ENCODE data around the gene GRID2IP.

The GRID2IP gene

DNA sequence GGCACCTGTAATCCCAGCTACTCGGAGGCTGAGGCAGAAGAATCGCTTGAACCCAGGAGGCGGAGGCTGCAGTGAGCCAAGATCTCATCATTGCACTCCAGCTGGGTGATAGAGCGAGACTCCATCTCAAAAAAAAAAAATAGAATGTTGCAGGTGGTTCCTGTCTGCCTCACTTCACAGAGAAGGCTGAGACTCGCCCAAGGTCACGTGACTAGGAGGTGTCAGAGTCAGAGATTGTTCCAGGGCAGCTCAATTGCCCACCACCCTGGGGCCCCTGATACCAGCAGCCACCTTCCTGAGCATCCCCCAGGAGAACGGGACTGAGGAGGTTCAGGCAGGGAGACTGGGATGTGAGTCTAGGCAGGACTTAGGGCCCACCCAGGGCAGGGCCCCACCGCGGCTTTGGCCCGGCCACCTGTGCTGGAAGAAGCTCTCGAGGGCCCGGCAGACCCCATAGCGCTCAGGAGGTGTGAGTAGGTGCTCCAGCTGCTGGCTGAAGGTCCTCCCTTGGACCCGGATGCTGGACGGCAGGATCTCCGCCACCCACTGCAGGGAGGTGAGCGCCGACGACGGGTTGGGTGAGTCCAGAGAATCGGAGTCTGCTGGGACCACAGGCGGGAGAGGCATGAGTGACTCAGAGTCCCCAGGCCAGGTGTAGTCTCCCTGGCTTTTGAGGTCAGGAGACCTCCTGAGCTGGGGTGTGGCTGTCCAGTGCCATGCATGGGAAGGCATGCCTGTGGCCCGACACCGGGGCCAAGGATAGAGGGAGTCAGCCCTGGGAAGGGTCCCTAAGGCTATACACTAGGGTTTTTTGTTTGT is 30.9 kb downstream of the GRID2IP start:
- DNase-seq (ENCODE audit: low read depth in 2 of 2) = no peak

DNA sequence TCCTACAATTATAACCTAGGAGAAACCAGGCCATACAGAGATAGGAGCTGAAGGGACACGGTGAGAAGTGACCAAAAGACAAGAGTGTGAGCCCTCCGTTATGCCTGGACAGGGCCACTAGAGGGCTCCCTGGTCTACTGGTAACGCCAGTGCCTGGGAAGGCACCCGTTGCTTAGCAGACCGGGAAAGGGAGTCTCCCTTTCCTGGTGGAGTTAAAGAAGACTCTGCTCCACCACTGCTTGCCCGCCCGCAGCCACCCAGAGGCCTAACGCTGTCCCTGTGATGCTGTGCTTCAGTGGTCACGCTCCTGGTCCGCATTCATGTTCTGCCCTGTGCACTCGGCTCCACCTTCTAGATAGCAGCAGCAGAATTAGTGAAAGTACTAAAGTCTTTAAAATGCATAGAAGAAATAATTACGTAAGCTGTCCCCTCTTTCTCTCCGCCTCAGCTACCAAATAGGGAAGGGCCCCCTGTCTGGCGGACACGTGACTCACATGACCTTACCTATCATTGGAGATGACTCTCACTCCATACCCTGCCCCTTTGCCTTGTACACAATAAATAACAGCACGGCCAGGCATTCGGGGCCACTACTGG is 34.8 kb downstream of the GRID2IP start:
- peak; percentile 56 to 58 for DNase-seq (ENCODE audit: low read depth in 2 of 2)

- DNase-seq (ENCODE audit: low read depth in 2 of 2) = no peak
Measured at GRCh38 chr7:6513541-6513940, 37.7 kb downstream of the GRID2IP start.

DNA sequence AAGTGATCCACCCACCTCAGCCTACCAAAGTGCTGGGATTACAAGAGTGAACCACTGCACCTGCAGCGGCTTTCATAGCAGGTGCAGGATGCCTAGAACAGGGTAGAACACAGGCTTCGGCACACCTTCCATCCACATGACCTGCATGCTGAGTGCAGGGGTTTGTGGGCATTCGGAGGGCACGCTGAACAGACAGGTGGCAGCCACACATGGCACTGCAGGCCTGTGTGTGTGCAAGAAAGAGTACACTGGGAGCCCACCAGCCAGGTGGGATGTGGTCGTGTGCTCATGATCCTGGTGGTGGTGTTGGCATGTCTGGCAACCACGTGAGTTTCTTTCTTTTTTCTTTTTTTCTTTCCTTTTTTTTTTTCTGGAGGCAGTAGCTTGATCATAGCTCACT is 38.4 kb downstream of the GRID2IP start:
- no peak for DNase-seq (ENCODE audit: low read depth in 2 of 2)

GRCh38 chr7:6510476-6511133 is 40.7 kb downstream of the GRID2IP start:
- DNase-seq (ENCODE audit: low read depth in 2 of 2) = no peak

DNA sequence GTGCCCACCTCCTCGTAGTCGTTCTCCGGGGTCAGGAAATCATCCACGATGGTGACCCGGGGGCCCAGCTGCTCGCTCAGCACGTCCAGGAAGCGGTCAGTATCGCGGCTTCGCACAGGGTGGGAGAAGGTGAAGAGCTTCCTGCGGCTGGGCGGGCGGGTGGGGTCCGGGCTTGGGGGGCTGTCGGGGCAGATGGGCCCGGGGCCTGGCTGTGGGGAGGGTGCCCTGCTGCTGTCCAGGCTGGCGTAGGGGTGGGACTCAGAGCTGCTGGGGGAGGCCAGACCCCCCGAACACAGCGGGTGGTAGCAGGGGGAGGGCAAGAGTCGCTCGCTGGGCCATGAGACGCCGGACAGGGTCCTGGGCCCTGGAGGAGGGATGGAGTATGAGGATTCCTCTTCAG is 42.3 kb downstream of the GRID2IP start:
- DNase-seq (ENCODE audit: low read depth in 2 of 2) = no peak

- no peak for DNase-seq (ENCODE audit: low read depth in 2 of 2)
Measured at GRCh38 chr7:6508539-6508938, 42.7 kb downstream of the GRID2IP start.

- DNase-seq (ENCODE audit: low read depth in 2 of 2) = no peak
Measured at GRCh38 chr7:6507906-6508305, 43.4 kb downstream of the GRID2IP start.

GRCh38 chr7:6505685-6506559 is 45.3 kb downstream of the GRID2IP start:
- DNase-seq (ENCODE audit: low read depth in 2 of 2) = no peak

- DNase-seq (ENCODE audit: low read depth in 2 of 2) = no peak
Measured at GRCh38 chr7:6504996-6505395, 46.3 kb downstream of the GRID2IP start.

DNA sequence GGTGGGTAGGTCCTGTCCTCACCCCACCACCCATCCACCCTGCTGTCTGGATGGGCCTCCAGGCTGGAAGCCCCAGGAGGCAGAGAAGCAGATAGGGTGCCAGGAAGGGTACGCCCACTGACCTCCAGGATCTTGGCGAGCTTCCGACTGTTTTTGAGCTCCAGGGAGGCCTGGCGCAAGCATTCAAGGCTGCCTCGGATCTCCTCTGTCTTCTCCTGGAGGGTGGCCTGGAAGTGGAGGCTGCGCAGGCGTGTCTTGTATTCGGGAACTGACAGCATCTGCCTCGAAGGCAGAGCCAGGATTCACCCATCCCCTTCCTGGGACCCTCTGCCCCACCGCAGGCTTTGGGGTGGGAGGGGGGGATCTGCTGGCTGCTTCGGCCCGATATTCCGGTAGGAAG is 48.4 kb downstream of the GRID2IP start:
- DNase-seq (ENCODE audit: low read depth in 2 of 2) = no peak

- DNase-seq (ENCODE audit: low read depth in 2 of 2) = no peak
Measured at GRCh38 chr7:6501586-6502564, 49.4 kb downstream of the GRID2IP start.

GRCh38 chr7:6500691-6501090 is 50.6 kb downstream of the GRID2IP start:
- DNase-seq (ENCODE audit: low read depth in 2 of 2) = no peak

- no peak for DNase-seq (ENCODE audit: low read depth in 2 of 2)
Measured at GRCh38 chr7:6497994-6498393, 53.3 kb downstream of the GRID2IP start.

DNA sequence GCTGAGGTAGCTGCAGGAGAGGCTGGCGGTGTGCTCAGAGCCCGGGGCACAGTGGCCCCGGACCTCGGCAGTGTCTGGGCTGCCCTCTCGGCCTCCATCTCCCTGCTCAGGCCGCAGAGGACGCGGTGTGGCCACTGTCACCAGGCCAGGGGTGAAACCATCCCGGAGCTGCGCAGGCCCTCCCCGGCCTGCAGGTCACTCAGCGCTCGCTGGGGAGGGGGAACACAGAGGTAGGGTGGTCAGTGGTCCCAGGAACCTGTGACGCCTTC is 53.7 kb downstream of the GRID2IP start:
- no peak for DNase-seq (ENCODE audit: low read depth in 2 of 2)

GRCh38 chr7:6496842-6497636 is 54.2 kb downstream of the GRID2IP start:
- DNase-seq (ENCODE audit: low read depth in 2 of 2) = no peak

DNA sequence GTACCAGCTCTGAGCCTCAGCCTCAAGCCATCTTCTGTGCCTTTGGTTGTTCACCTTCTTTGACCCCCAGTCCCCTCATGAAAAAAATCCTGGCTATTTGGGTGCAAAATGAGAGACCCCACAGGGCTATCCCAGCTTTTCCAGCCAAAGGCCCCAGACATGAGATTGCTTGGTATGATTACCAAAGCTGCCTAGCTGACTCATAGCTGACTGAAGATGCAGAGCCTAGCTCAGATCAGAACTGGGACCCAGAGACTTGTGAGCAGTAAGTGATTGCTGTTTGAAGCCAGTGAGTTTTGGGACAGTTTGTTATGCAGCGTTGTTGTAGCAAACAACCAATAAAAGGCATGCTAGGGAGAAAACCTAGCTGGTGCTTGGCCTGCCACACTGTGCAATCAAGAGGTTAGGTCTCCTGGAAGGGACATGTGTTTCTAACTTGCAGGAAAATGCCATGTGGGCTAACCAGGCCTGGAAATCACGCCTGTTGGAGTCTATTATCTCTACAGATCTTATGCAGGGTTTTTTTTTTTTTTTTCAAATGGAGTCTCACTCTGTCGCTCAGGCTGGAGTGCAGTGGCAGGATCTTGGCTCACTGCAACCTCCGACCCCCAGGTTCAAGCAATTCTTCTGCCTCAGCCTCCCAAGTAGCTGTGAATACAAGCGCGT is 55.5 kb downstream of the GRID2IP start:
- DNase-seq (ENCODE audit: low read depth in 2 of 2) = no peak

DNA sequence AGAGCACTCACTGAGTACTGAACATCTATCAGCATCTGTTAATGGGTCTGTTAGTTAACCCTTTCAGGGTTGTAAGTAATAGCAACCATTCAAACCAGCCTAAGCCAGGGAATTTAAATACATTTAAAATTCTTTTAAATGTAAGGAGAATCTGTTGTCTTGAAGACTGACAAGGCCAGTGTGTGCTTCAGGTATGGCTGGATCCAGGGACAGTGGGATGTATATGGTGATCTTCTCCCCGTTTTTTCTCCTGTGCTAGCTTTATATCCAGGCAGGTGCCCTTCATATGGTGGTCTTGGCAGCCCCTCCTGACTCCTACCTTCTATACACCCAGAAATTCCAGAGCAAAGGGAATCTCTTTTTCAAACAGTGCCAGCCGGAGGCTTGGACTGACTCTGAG is 56.9 kb downstream of the GRID2IP start:
- no peak for DNase-seq (ENCODE audit: low read depth in 2 of 2)

- DNase-seq (ENCODE audit: low read depth in 2 of 2) = no peak
Measured at GRCh38 chr7:6491194-6491593, 60.1 kb downstream of the GRID2IP start.

- no peak for DNase-seq (ENCODE audit: low read depth in 2 of 2)
Measured at GRCh38 chr7:6489612-6490011, 61.6 kb downstream of the GRID2IP start.
